GM23248 (cell line): ENCODE data around the gene IBA57. TPM values are rescaled to one million over a fixed set of nuclear protein-coding genes. Genes with fewer than 3 reads are reported as not detected.

Experiments
- DNase-seq: peaks from one replicate; pipeline ENCODE4 v3.0.0-alpha.2; 2015
- H2AFZ ChIP-seq: fragments of 200-600 bp; sonication (generic); 2 replicates; pipeline ENCODE4 v1.6.1; 2016; ENCODE audit warnings: antibody characterized with exemption
- H3F3A ChIP-seq: fragments of 200-600 bp; sonication (generic); 2 replicates; pipeline ENCODE4 v1.6.1; 2016; ENCODE audit warnings: mild to moderate bottlenecking, antibody characterized with exemption, mixed run types; ENCODE audit not compliant: insufficient read depth
- H3K27ac ChIP-seq: fragments of 200-600 bp; sonication (generic); 2 replicates; pipeline ENCODE4 v1.5.1; 2016; ENCODE audit warnings: mild to moderate bottlenecking
- H3K27me3 ChIP-seq: fragments of 200-600 bp; sonication (generic); replicated peaks from 2 replicates; pipeline ENCODE4 v1.6.1; 2016; ENCODE audit warnings: mild to moderate bottlenecking; ENCODE audit not compliant: insufficient read depth
- H3K36me3 ChIP-seq: fragments of 200-600 bp; sonication (generic); 2 replicates; pipeline ENCODE4 v1.6.1; 2016; ENCODE audit warnings: low read depth, mild to moderate bottlenecking
- H3K4me1 ChIP-seq: fragments of 200-600 bp; sonication (generic); 2 replicates; pipeline ENCODE4 v1.6.1; 2016; ENCODE audit warnings: mild to moderate bottlenecking; ENCODE audit not compliant: insufficient read depth
- H3K4me2 ChIP-seq: fragments of 200-600 bp; sonication (generic); one replicate; pipeline ENCODE4 v1.6.1; 2016; ENCODE audit warnings: mild to moderate bottlenecking; ENCODE audit not compliant: unreplicated experiment
- H3K4me3 ChIP-seq: fragments of 200-600 bp; sonication (generic); 2 replicates; pipeline ENCODE4 v1.5.1; 2016; ENCODE audit warnings: mild to moderate bottlenecking
- H3K79me2 ChIP-seq: fragments of 200-600 bp; sonication (generic); 2 replicates; pipeline ENCODE4 v1.6.1; 2016; ENCODE audit warnings: mild to moderate bottlenecking; ENCODE audit not compliant: insufficient read depth
- H3K9ac ChIP-seq: fragments of 200-600 bp; sonication (generic); 2 replicates; pipeline ENCODE4 v1.6.1; 2016; ENCODE audit warnings: mild to moderate bottlenecking
- H3K9me2 ChIP-seq: fragments of 200-600 bp; sonication (generic); 2 replicates; pipeline ENCODE4 v1.6.1; 2016; ENCODE audit warnings: mixed run types, mild to moderate bottlenecking, moderate library complexity; ENCODE audit not compliant: insufficient read depth
- H3K9me3 ChIP-seq: fragments of 200-600 bp; sonication (generic); one replicate; pipeline ENCODE4 v1.6.1; 2017; ENCODE audit warnings: low read depth
- H4K20me1 ChIP-seq: fragments of 200-600 bp; sonication (generic); 2 replicates; pipeline ENCODE4 v1.6.0; 2016; ENCODE audit not compliant: insufficient read depth
- EZH2 ChIP-seq: fragments of 200-600 bp; sonication (generic); IDR thresholded peaks from 2 replicates; pipeline ENCODE4 v1.6.1; 2018; ENCODE audit warnings: antibody characterized with exemption, mild to moderate bottlenecking; ENCODE audit not compliant: insufficient read depth, poor library complexity, severe bottlenecking
- EZH2phosphoT487 ChIP-seq: fragments of 200-600 bp; sonication (generic); IDR thresholded peaks from 2 replicates; pipeline ENCODE4 v1.6.1; 2018; ENCODE audit warnings: antibody characterized with exemption, moderate library complexity, mild to moderate bottlenecking, low read depth; ENCODE audit not compliant: insufficient read depth
- WGBS, 2 experiments: methylation state at CpG; one replicate each; pipeline ENCODE4 v1.1.6; 2015 to 2017; ENCODE audit warnings: low lambda C conversion rate in 2 of 2, low coverage in 1 of 2; ENCODE audit errors: missing lambda C conversion rate in 2 of 2; 5-methylcytosine and 5-hydroxymethylcytosine counted together
- in situ Hi-C: fragments of 300-500 bp; cut with MboI; formaldehyde crosslinking; loops from 2 replicates; pipeline ENCODE4 v1.15.0; 2020
- polyA plus RNA-seq: library from polyadenylated mRNA; unstranded; fragments of >200 nt; fragmentation: Nextera tagmentation; extraction: Ambion mirVana; gene quantifications from 2 replicates; pipeline ENCODE4 v1.2.1, GENCODE V29; 2016
- total RNA-seq: library from RNA; depleted of rRNA; stranded (reverse); fragments of >200 nt; shearing (Covaris generic); gene quantifications from 2 replicates; pipeline ENCODE4 v1.2.3, GENCODE V29; 2014

Gene IBA57
- total and polyA plus RNA-seq, 2 experiments from 2014 or later, result 2.0 to 2.9 TPM

- Histone ChIP-seq H3F3A (no peaks in the 10 kb centered on the region), H3K9me3 (no peaks in the 10 kb centered on the region), H3K9me2 (no peaks in the 10 kb centered on the region), H3K36me3 (no peaks in the 10 kb centered on the region), H3K27ac (peak overlapping the region; percentile 96), H4K20me1 (no peaks in the 10 kb centered on the region), H3K27me3 (no peaks in the 10 kb centered on the region), H3K4me1 (peaks cover 29% of the 10 kb centered on the region), H3K4me2 (peak overlapping the region; percentile 89), H2AFZ (peak overlapping the region; percentile 56), H3K4me3 (peak overlapping the region; percentile 81), H3K79me2 (peaks cover 38% of the 10 kb centered on the region), H3K9ac (peak overlapping the region; percentile 95)
- TF ChIP-seq EZH2phosphoT487 (no peak), EZH2 (no peak)
- in situ Hi-C loops, result no loop called here
- WGBS, 2 experiments, result 13 to 18% methylated on average over 16 to 24 of the region's 26 CpGs
- DNase-seq, result peak; percentile 81
Observed at GRCh38 chr1:228166170-228166936, 749 bp downstream of the IBA57 start.

GRCh38 chr1:228168563-228169270, 3.1 kb downstream of the IBA57 start:
- Histone ChIP-seq H3K27me3 (no peaks in the 10 kb centered on the region), H3K79me2 (peaks cover 49% of the 10 kb centered on the region), H2AFZ (no peak overlapping the region), H3K4me2 (no peak overlapping the region), H3K9me2 (no peaks in the 10 kb centered on the region), H3F3A (no peaks in the 10 kb centered on the region), H3K36me3 (no peaks in the 10 kb centered on the region), H3K9ac (no peak overlapping the region), H3K9me3 (no peaks in the 10 kb centered on the region), H4K20me1 (no peaks in the 10 kb centered on the region), H3K27ac (no peak overlapping the region), H3K4me3 (no peak overlapping the region), H3K4me1 (peaks cover 10% of the 10 kb centered on the region)
- TF ChIP-seq EZH2phosphoT487 (no peak), EZH2 (no peak)
- in situ Hi-C loops, result no loop called here
- WGBS, 2 experiments, result 63 to 70% methylated on average over 12 of the region's 12 CpGs
- DNase-seq, result no peak

GRCh38 chr1:228169345-228169744, 3.7 kb downstream of the IBA57 start:
- no peak overlapping the region for H3K27ac ChIP-seq

GRCh38 chr1:228170666-228171065, 5.1 kb downstream of the IBA57 start:
- no peaks in the 10 kb centered on the region for H3K9me3 ChIP-seq
- no peaks in the 10 kb centered on the region for H3F3A ChIP-seq
- no peak overlapping the region for H3K27ac ChIP-seq
- peaks cover 6% of the 10 kb centered on the region; the same call in 1 of the 2 replicates for H3K4me1 ChIP-seq
- TF ChIP-seq EZH2, result no peak
- TF ChIP-seq EZH2phosphoT487, result no peak
- H3K27me3 ChIP-seq, result no peaks in the 10 kb centered on the region
- H2AFZ ChIP-seq, result no peak overlapping the region
- H3K4me2 ChIP-seq, result no peak overlapping the region
- H3K4me3 ChIP-seq, result no peak overlapping the region
- WGBS, 2 experiments, result 83 to 87% methylated on average over 6 to 7 of the region's 7 CpGs
- peaks cover 49% of the 10 kb centered on the region for H3K79me2 ChIP-seq
- in situ Hi-C loops, result no loop called here
- H3K9ac ChIP-seq, result no peak overlapping the region
- no peaks in the 10 kb centered on the region for H3K36me3 ChIP-seq
- no peaks in the 10 kb centered on the region for H4K20me1 ChIP-seq
- DNase-seq, result no peak
- no peaks in the 10 kb centered on the region for H3K9me2 ChIP-seq

More at GRCh38 chr1:228169345-228169744, 3.7 kb downstream of the IBA57 start:
- no peaks in the 10 kb centered on the region for H3K9me3 ChIP-seq
- no peaks in the 10 kb centered on the region for H3K36me3 ChIP-seq
- no peak overlapping the region for H3K9ac ChIP-seq
- WGBS, 2 experiments, result 73 to 75% methylated on average over 2 of the region's 2 CpGs
- H3K4me3 ChIP-seq, result no peak overlapping the region
- no peak overlapping the region for H3K4me2 ChIP-seq
- no peaks in the 10 kb centered on the region for H3F3A ChIP-seq
- no peak for DNase-seq
- H4K20me1 ChIP-seq, result no peaks in the 10 kb centered on the region
- in situ Hi-C loops, result no loop called here
- H3K79me2 ChIP-seq, result peaks cover 49% of the 10 kb centered on the region
- TF ChIP-seq EZH2phosphoT487 (no peak), EZH2 (no peak)
- no peak overlapping the region for H2AFZ ChIP-seq
- H3K9me2 ChIP-seq, result no peaks in the 10 kb centered on the region
- H3K4me1 ChIP-seq, result peaks cover 10% of the 10 kb centered on the region
- H3K27me3 ChIP-seq, result no peaks in the 10 kb centered on the region
